Tibial nerve (tissue), 4 donors: Measurements from ENCODE around the gene KHNYN. TPM values are rescaled to one million over a fixed set of nuclear protein-coding genes. Genes with fewer than 3 reads are reported as not detected.

ENCODE experiments used
- DNase-seq, 2 donors: peaks; one replicate each; pipeline ENCODE4 v3.0.0-alpha.2; 2019; ENCODE audit warnings: low spot score in 2 of 2
- H3K27ac ChIP-seq, 4 donors: fragments of 200-600 bp; sonication (generic) in 3 of 4; one replicate each; pipeline ENCODE4 v1.5.1; 2017 to 2019; ENCODE audit warnings: mild to moderate bottlenecking in 1 of 4
- H3K27me3 ChIP-seq, 2 donors: fragments of 200-600 bp; sonication (generic) in 1 of 2; one replicate each; pipeline versions ENCODE4 v1.5.1 to v1.6.0; 2017 to 2019
- H3K36me3 ChIP-seq, 3 donors: fragments of 200-600 bp; sonication (generic); one replicate each; pipeline ENCODE4 v1.5.1; 2018 to 2019
- H3K4me1 ChIP-seq, 4 donors: fragments of 200-600 bp; sonication (generic) in 3 of 4; one replicate each; pipeline ENCODE4 v1.5.1; 2017 to 2019
- H3K4me3 ChIP-seq, 4 donors: fragments of 200-600 bp; sonication (generic) in 3 of 4; one replicate each; pipeline ENCODE4 v1.5.1; 2017 to 2019; ENCODE audit warnings: mild to moderate bottlenecking in 1 of 4, moderate library complexity in 1 of 4
- H3K9me3 ChIP-seq, 4 donors: fragments of 200-600 bp; sonication (generic) in 3 of 4; one replicate each; pipeline ENCODE4 v1.5.1; 2017 to 2019
- CTCF ChIP-seq, 5 experiments: fragments of 200-600 bp in 3 of 5; fragments of 450-650 bp in 2 of 5; sonication (generic) in 3 of 5; IDR thresholded peaks; one replicate each; pipeline ENCODE4 v1.5.1; 2016 to 2019; ENCODE audit warnings: antibody characterized with exemption in 5 of 5, mild to moderate bottlenecking in 3 of 5, moderate library complexity in 2 of 5
- EP300 ChIP-seq, 2 donors: sonication (generic); formaldehyde crosslinking; IDR thresholded peaks; one replicate each; pipeline ENCODE4 v1.6.1; 2017; ENCODE audit warnings: antibody characterized with exemption in 2 of 2, mild to moderate bottlenecking in 1 of 2
- POLR2A ChIP-seq, 2 donors: fragments of 450-650 bp; IDR thresholded peaks; one replicate each; pipeline ENCODE4 v1.6.1; 2017; ENCODE audit warnings: antibody characterized with exemption in 2 of 2, mild to moderate bottlenecking in 2 of 2, moderate library complexity in 2 of 2
- WGBS, 2 donors: methylation state at CpG; one replicate each; pipeline ENCODE4 v1.1.5; 2018; 5-methylcytosine and 5-hydroxymethylcytosine counted together
- total RNA-seq, 4 donors: library from RNA; depleted of rRNA; stranded (reverse); fragments of >200 nt; gene quantifications; one replicate each; pipeline ENCODE4 v1.1.0, GENCODE V29; 2016

Gene KHNYN
- total RNA-seq, 4 donors from 2014 or later: 66.8 to 106 (median 84.5) TPM

GRCh38 chr14:24426150-24426911 lies 3.4 kb upstream of the KHNYN start:
- no peaks in the 10 kb centered on the region for H3K9me3 ChIP-seq
- TF ChIP-seq POLR2A (IDR thresholded peaks at IDR 0.05): no peak
- no peak for TF ChIP-seq EP300 (IDR thresholded peaks at IDR 0.05)
- TF ChIP-seq CTCF (IDR thresholded peaks at IDR 0.05): no peak
- 90 to 96% methylated on average over 2 of the region's 2 CpGs for WGBS, 2 donors
- peaks cover 0 to 2% (median 0%) of the 10 kb centered on the region in 3 donors for H3K36me3 ChIP-seq
- no peak overlapping the region for H3K4me3 ChIP-seq
- H3K4me1 ChIP-seq: peaks cover 0 to 39% (median 19%) of the 10 kb centered on the region in 4 donors
- H3K27ac ChIP-seq: no peak overlapping the region
- no peak for DNase-seq
- H3K27me3 ChIP-seq: no peaks in the 10 kb centered on the region

GRCh38 chr14:24426912-24427536 lies 2.7 kb upstream of the KHNYN start:
- no peak for TF ChIP-seq EP300 (IDR thresholded peaks at IDR 0.05)
- no peak for TF ChIP-seq POLR2A (IDR thresholded peaks at IDR 0.05)
- TF ChIP-seq CTCF (IDR thresholded peaks at IDR 0.05): no peak
- Histone ChIP-seq H3K27me3 (no peaks in the 10 kb centered on the region), H3K4me1 (peaks cover 0 to 46% (median 24%) of the 10 kb centered on the region in 4 donors), H3K36me3 (peaks cover 0 to 9% (median 0%) of the 10 kb centered on the region in 3 donors), H3K9me3 (no peaks in the 10 kb centered on the region), H3K27ac (no peak overlapping the region), H3K4me3 (no peak overlapping the region)
- DNase-seq: no peak
- WGBS, 2 donors: 77 to 80% methylated on average over 8 of the region's 8 CpGs

GRCh38 chr14:24427537-24428508 lies 1.9 kb upstream of the KHNYN start:
- no peak overlapping the region for H3K4me3 ChIP-seq
- DNase-seq: no peak
- H3K4me1 ChIP-seq: peaks cover 0 to 54% (median 27%) of the 10 kb centered on the region in 4 donors
- H3K27me3 ChIP-seq: no peaks in the 10 kb centered on the region
- TF ChIP-seq POLR2A (IDR thresholded peaks at IDR 0.05) (no peak), CTCF (IDR thresholded peaks at IDR 0.05) (no peak), EP300 (IDR thresholded peaks at IDR 0.05) (no peak)
- 84% methylated on average over 16 to 18 of the region's 18 CpGs for WGBS, 2 donors
- H3K9me3 ChIP-seq: no peaks in the 10 kb centered on the region
- H3K27ac ChIP-seq: peak overlapping the region in 2 of 4 donors; percentile 4 to 95
- peaks cover 0 to 17% (median 5%) of the 10 kb centered on the region in 3 donors for H3K36me3 ChIP-seq

- TF ChIP-seq POLR2A (IDR thresholded peaks at IDR 0.05) (no peak), EP300 (IDR thresholded peaks at IDR 0.05) (no peak), CTCF (IDR thresholded peaks at IDR 0.05) (no peak)
- DNase-seq: no peak
- H3K4me3 ChIP-seq: peak overlapping the region; percentile 61 to 96 (median 72)
Measured at GRCh38 chr14:24428628-24429394, 943 bp upstream of the KHNYN start.

More at GRCh38 chr14:24428628-24429394, 943 bp upstream of the KHNYN start:
- Histone ChIP-seq H3K27me3 (no peaks in the 10 kb centered on the region), H3K9me3 (no peaks in the 10 kb centered on the region), H3K4me1 (peaks cover 0 to 58% (median 28%) of the 10 kb centered on the region in 4 donors), H3K36me3 (peaks cover 0 to 27% (median 5%) of the 10 kb centered on the region in 3 donors), H3K27ac (peak overlapping the region; percentile 95 to 99 (median 96))
- 83 to 86% methylated on average over 18 of the region's 18 CpGs for WGBS, 2 donors
